ENCODE data around the gene CDC42BPA. TPM values are rescaled to one million over a fixed set of nuclear protein-coding genes. Genes with fewer than 3 reads are reported as not detected.

The CDC42BPA gene
- total and polyA plus RNA-seq, 2 of the 8 experiments (the other 6 are each of a cell fraction or from before 2014, with no cell fraction given) = 7.1 to 28.5 TPM

- TF ChIP-seq E2F6 (IDR thresholded peaks at IDR 0.05) = no peak
- TF ChIP-seq CBX8 (IDR thresholded peaks at IDR 0.05; ENCODE audit: borderline replicate concordance, low read depth, low read length) = no peak
These were observed 104.1 kb downstream of the CDC42BPA start (continued) for GRCh38 chr1:227214207-227214606.

Data from H1 (cell line).